Naive thymus-derived CD4-positive, alpha-beta T cell (primary cell): ENCODE results near the gene KLHL6. TPM values are rescaled to one million over a fixed set of nuclear protein-coding genes. Genes with fewer than 3 reads are reported as not detected.
A peak's percentile ranks its signal among the peaks of the same experiment; 100 is the strongest.

Source experiments
- ATAC-seq: fragments of 150-1000 bp; cut with Tn5 transposase; 2 replicates; pipeline ENCODE4 v1.10.0; 2021; ENCODE audit warnings: mild to moderate bottlenecking, moderate library complexity
- CTCF ChIA-PET: fragments of 350-600 bp; sonication (Branson Sonifier 250); formaldehyde crosslinking; loops from one replicate; lab custom pipeline; 2021; ENCODE audit warnings: antibody characterized with exemption; lab: Charles Lee
- POLR2A ChIA-PET: fragments of 350-600 bp; sonication (Branson Sonifier 250); formaldehyde crosslinking; loops from one replicate; lab custom pipeline; 2021; ENCODE audit warnings: antibody characterized with exemption, inconsistent platforms; lab: Charles Lee
- DNase-seq, 9 donors: peaks; one replicate each; pipeline versions ENCODE4 v3.0.0 to v3.0.0-alpha.2; 2020 to 2022; ENCODE audit warnings: mixed read lengths in 1 of 9
- H3K27ac ChIP-seq: one replicate; pipeline ENCODE4 v1.7.0; 2013; ENCODE audit warnings: mild to moderate bottlenecking, low read depth, low read length, moderate library complexity
- H3K27me3 ChIP-seq, 2 donors: one replicate each; pipeline ENCODE4 v1.7.0; 2013; ENCODE audit warnings: low read length in 2 of 2, mild to moderate bottlenecking in 2 of 2, moderate library complexity in 2 of 2; ENCODE audit not compliant: control insufficient read depth in 2 of 2, insufficient read depth in 2 of 2
- H3K36me3 ChIP-seq, 3 experiments: 1 replicate in 2 of 3; 2 replicates in 1 of 3; pipeline ENCODE4 v1.7.0; 2013; ENCODE audit warnings: low read length in 3 of 3, mild to moderate bottlenecking in 3 of 3, moderate library complexity in 1 of 3; ENCODE audit not compliant: insufficient read depth in 3 of 3, control insufficient read depth in 2 of 3
- H3K4me1 ChIP-seq, 2 donors: one replicate each; pipeline ENCODE4 v1.7.0; 2013; ENCODE audit warnings: low read length in 2 of 2, mild to moderate bottlenecking in 2 of 2, moderate library complexity in 1 of 2; ENCODE audit not compliant: control insufficient read depth in 2 of 2, insufficient read depth in 2 of 2
- H3K4me3 ChIP-seq: 2 replicates; pipeline ENCODE4 v1.7.0; 2013; ENCODE audit warnings: mild to moderate bottlenecking, low read length
- H3K9me3 ChIP-seq, 3 experiments: 1 replicate in 2 of 3; 2 replicates in 1 of 3; pipeline ENCODE4 v1.7.0; 2013; ENCODE audit warnings: low read length in 3 of 3; ENCODE audit not compliant: control insufficient read depth in 2 of 3
- H3K27ac Mint-ChIP-seq, 9 donors: one replicate each; pipeline ENCODE4 v1.8.0; 2020 to 2022; ENCODE audit warnings: mixed read lengths in 9 of 9, mild to moderate bottlenecking in 8 of 9, moderate library complexity in 5 of 9, inconsistent platforms in 2 of 9
- H3K27me3 Mint-ChIP-seq, 5 donors: one replicate each; pipeline ENCODE4 v1.8.0; 2021 to 2022; ENCODE audit warnings: mixed read lengths in 5 of 5, mild to moderate bottlenecking in 1 of 5
- H3K36me3 Mint-ChIP-seq, 5 donors: one replicate each; pipeline ENCODE4 v1.8.0; 2020 to 2022; ENCODE audit warnings: mixed read lengths in 5 of 5, mild to moderate bottlenecking in 3 of 5, inconsistent platforms in 1 of 5
- H3K4me1 Mint-ChIP-seq, 7 donors: one replicate each; pipeline ENCODE4 v1.8.0; 2020 to 2022; ENCODE audit warnings: mixed read lengths in 7 of 7, mild to moderate bottlenecking in 3 of 7, inconsistent platforms in 1 of 7
- H3K4me3 Mint-ChIP-seq, 10 donors: one replicate each; pipeline ENCODE4 v1.8.0; 2020 to 2022; ENCODE audit warnings: mild to moderate bottlenecking in 10 of 10, mixed read lengths in 10 of 10, moderate library complexity in 6 of 10, inconsistent platforms in 2 of 10
- H3K9me3 Mint-ChIP-seq, 11 donors: one replicate each; pipeline ENCODE4 v1.8.0; 2020 to 2022; ENCODE audit warnings: mixed read lengths in 11 of 11, mild to moderate bottlenecking in 4 of 11, inconsistent platforms in 1 of 11, moderate library complexity in 1 of 11
- intact Hi-C, 2 donors: fragments of 100-400 bp; cut with micrococcal nuclease; formaldehyde crosslinking; loops; one replicate each; pipeline ENCODE4 v1.15.1; 2023
- polyA plus RNA-seq, 2 donors: library from polyadenylated mRNA; unstranded; fragments of 300-500 nt; fragmentation: Illumina TruSeq; gene quantifications; one replicate each; pipeline ENCODE4 v1.2.3, GENCODE V29; 2021
- total RNA-seq, 6 experiments: library from RNA in 5 of 6; stranded (reverse) in 5 of 6; gene quantifications; 1 replicate in 5 of 6; 2 replicates in 1 of 6; pipeline ENCODE4 v1.2.3 and lab custom pipeline; 2021 to 2026

The KLHL6 gene
- total and polyA plus RNA-seq, 7 experiments from 2014 or later: 25.8 to 72.9 (median 38.7) TPM

DNA sequence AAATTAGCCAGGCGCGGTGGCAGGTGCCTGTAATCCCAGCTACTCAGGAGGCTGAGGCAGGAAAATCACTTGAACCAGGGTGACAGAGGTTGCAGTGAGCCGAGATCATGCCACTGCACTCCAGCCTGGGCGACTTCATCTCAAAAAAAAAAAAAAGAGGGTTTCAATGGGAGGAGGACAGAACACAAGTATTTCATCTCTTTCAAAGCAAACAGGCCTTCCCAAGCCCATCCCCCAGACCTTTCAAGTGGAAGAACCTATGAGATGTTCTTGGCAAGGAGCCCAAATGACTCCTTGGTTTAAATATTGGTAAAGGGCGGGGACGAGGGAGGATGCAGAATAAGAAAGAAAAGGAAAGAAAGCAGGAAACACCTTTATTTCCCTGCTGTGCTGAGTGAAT is 64.9 kb downstream of the KLHL6 start:
- peak overlapping the region in 8 of 9 donors; percentile 5 to 88 (median 71) for H3K27ac Mint-ChIP-seq
- peaks cover 0 to 4% of the 10 kb centered on the region in 2 donors for H3K4me1 ChIP-seq
- POLR2A ChIA-PET: no interaction called here
- no peaks in the 10 kb centered on the region for H3K27me3 Mint-ChIP-seq
- DNase-seq (peak in 6 of 9 donors; percentile 16 to 65 (median 42)), ATAC-seq (peak; percentile 16)
- no peak overlapping the region for H3K27ac ChIP-seq
- no peaks in the 10 kb centered on the region for H3K9me3 ChIP-seq
- peaks cover 14 to 48% (median 31%) of the 10 kb centered on the region in 5 donors for H3K36me3 Mint-ChIP-seq
- intact Hi-C loops: no loop called here
- peaks cover 0 to 43% (median 17%) of the 10 kb centered on the region in 3 experiments for H3K36me3 ChIP-seq
- H3K9me3 Mint-ChIP-seq: no peaks in the 10 kb centered on the region
- H3K4me1 Mint-ChIP-seq: peaks cover 0 to 32% (median 18%) of the 10 kb centered on the region in 7 donors
- H3K4me3 ChIP-seq: no peak overlapping the region
- CTCF ChIA-PET: no interaction called here
- no peaks in the 10 kb centered on the region for H3K27me3 ChIP-seq
- H3K4me3 Mint-ChIP-seq: peak overlapping the region in 5 of 10 donors; percentile 16 to 60 (median 29)

DNA sequence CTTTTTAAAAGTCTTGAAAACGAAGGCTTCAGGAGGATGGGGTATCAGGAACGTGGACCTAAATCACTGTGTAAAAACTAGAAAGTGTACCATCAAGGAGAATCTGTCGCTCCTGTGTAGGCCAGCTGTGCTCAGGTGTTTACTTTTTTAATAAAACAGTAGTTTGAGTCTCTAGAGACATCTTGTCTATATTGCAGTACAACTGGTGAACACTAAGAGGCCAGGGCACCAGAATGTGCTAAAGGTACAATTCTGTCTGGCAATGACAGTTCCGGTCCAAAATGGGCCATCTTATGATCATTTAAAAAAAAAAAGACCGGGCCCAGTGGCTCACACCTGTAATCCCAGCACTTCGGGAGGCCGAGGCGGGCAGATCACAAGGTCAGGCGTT is 65.3 kb downstream of the KLHL6 start:
- DNase-seq (no peak), ATAC-seq (no peak)
- peaks cover 0 to 43% (median 17%) of the 10 kb centered on the region in 3 experiments for H3K36me3 ChIP-seq
- POLR2A ChIA-PET: interaction anchor here (0.7 to 0.8 kb wide), 3 partner anchors 17 to 533 kb away, joined by 3 to 5 read pairs (median 3); no protein-coding TSS in a partner anchor
- CTCF ChIA-PET: no interaction called here
- H3K9me3 Mint-ChIP-seq: no peaks in the 10 kb centered on the region
- no peaks in the 10 kb centered on the region for H3K9me3 ChIP-seq
- no peaks in the 10 kb centered on the region for H3K27me3 Mint-ChIP-seq
- peak overlapping the region in 2 of 10 donors; percentile 24 to 60 for H3K4me3 Mint-ChIP-seq
- no peak overlapping the region for H3K4me3 ChIP-seq
- H3K27me3 ChIP-seq: no peaks in the 10 kb centered on the region
- peaks cover 0 to 29% (median 18%) of the 10 kb centered on the region in 7 donors for H3K4me1 Mint-ChIP-seq
- H3K36me3 Mint-ChIP-seq: peaks cover 14 to 48% (median 31%) of the 10 kb centered on the region in 5 donors
- H3K27ac Mint-ChIP-seq: peak overlapping the region in 8 of 9 donors; percentile 44 to 88 (median 76)
- H3K27ac ChIP-seq: no peak overlapping the region
- intact Hi-C loops: no loop called here
- H3K4me1 ChIP-seq: peaks cover 0 to 4% of the 10 kb centered on the region in 2 donors

DNA sequence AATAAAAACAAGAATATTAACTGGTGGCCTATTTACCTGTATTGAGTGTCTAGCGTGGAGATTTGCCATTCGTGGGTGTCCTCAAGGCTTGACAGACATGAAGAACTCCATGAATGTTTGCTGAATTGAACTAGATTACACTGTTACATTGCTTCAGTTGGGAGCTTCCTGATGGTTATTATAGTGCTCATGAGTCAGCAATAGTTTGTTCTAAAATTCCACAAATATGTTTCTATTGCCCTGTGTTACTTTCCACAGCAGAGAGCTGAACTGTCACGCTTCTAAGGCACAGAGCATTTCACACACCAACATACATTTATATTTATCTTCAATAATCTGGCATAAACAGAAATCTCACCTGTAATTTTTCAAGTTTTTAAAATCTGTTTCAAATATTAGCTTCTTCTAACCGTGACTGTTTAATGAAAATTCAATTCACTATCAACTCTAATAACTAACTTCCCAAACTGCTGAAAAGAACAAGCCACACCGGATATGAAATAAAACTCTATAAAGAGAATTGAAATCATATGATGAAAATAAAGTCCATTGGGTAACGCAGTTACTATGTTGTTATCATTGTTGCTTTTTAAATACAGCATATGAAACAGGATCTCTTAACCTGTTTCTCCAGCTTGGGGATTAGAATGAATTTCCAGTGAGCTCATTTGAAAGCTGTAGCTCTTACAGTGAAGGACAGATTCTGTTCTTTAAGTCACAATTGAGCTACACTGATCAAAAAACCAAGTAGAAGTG is 65.9 kb downstream of the KLHL6 start:
- Mint-ChIP-seq H3K36me3 (peaks cover 14 to 48% (median 31%) of the 10 kb centered on the region in 5 donors), H3K4me3 (no peak overlapping the region), H3K27me3 (no peaks in the 10 kb centered on the region), H3K9me3 (no peaks in the 10 kb centered on the region), H3K27ac (peak overlapping the region in 8 of 9 donors; percentile 8 to 79 (median 64)), H3K4me1 (peaks cover 0 to 29% (median 18%) of the 10 kb centered on the region in 7 donors)
- Histone ChIP-seq H3K4me1 (peaks cover 0 to 4% of the 10 kb centered on the region in 2 donors), H3K4me3 (no peak overlapping the region), H3K36me3 (peaks cover 0 to 41% (median 17%) of the 10 kb centered on the region in 3 experiments), H3K9me3 (no peaks in the 10 kb centered on the region), H3K27ac (no peak overlapping the region), H3K27me3 (no peaks in the 10 kb centered on the region)
- no peak for ATAC-seq
- CTCF ChIA-PET: no interaction called here
- POLR2A ChIA-PET: interaction anchor here (0.7 to 1.3 kb wide), 4 partner anchors 9 to 533 kb away, joined by 3 to 5 read pairs (median 3); no protein-coding TSS in a partner anchor
- no peak for DNase-seq
- intact Hi-C loops: no loop called here

DNA sequence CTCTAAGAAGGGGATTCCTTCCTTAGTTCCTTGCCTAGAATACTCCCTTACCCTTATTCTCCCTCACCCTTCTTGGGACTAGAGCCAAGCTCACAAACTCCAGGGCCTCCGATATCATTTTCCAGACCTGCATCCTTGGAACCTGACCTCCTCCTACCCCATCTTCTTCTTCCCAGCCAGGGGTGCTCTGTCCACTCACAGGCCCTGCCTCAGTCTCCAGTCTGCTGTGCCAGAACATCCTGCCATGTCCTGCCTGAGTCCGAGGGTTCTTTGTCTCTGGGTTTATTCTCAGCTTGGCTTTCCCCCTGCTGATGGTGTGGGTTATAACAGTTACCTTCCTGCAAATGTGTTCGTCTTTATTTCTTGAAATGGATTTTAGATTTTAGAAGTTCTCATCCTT is 67.2 kb downstream of the KLHL6 start:
- Mint-ChIP-seq H3K36me3 (peaks cover 9 to 36% (median 22%) of the 10 kb centered on the region in 5 donors), H3K4me3 (no peak overlapping the region), H3K9me3 (no peaks in the 10 kb centered on the region), H3K4me1 (peaks cover 8 to 33% (median 14%) of the 10 kb centered on the region in 7 donors), H3K27me3 (no peaks in the 10 kb centered on the region), H3K27ac (peak overlapping the region in 6 of 9 donors; percentile 19 to 82 (median 52))
- ChIA-PET CTCF (interaction anchor here (0.5 to 0.8 kb wide), 2 partner anchors 147 to 372 kb away, joined by 3 to 4 read pairs; partner anchors contain the start of gene KLHL24), POLR2A (interaction anchor here (1.0 to 1.3 kb wide), 2 partner anchors 8 to 11 kb away, joined by 3 to 5 read pairs; no protein-coding TSS in a partner anchor)
- DNase-seq (peak in 1 of 9 donors; percentile 1), ATAC-seq (no peak)
- Histone ChIP-seq H3K9me3 (no peaks in the 10 kb centered on the region), H3K36me3 (peaks cover 0 to 28% (median 12%) of the 10 kb centered on the region in 3 experiments), H3K27ac (no peak overlapping the region), H3K27me3 (no peaks in the 10 kb centered on the region), H3K4me3 (no peak overlapping the region), H3K4me1 (peaks cover 0 to 4% of the 10 kb centered on the region in 2 donors)
- intact Hi-C loops: no loop called here

DNA sequence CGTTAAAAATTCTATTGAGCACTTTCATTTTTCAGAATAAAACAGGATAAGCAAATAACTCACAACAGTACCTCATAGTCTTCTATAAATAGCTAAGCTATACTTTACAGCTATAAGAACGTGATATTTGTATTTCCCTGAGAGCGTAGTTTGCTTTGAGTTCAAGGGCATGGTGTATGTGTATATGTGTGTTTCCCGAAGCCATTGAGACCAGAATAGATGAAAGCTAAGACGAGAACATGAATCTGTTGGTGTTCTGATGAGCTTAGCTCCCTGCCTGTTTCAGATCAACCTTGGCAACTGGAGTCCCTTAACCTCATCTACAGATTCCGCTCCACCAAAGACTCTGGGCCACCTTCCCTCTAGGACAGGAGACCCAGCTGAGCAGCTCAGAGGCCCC is 67.6 kb downstream of the KLHL6 start:
- Mint-ChIP-seq H3K36me3 (peaks cover 7 to 32% (median 17%) of the 10 kb centered on the region in 5 donors), H3K9me3 (no peaks in the 10 kb centered on the region), H3K4me1 (peaks cover 8 to 36% (median 14%) of the 10 kb centered on the region in 7 donors), H3K27ac (peak overlapping the region in 4 of 9 donors; percentile 28 to 82 (median 57)), H3K27me3 (no peaks in the 10 kb centered on the region), H3K4me3 (no peak overlapping the region)
- H3K9me3 ChIP-seq: no peaks in the 10 kb centered on the region
- ChIA-PET CTCF (interaction anchor here (0.5 kb wide), 1 partner anchor 372 kb away, joined by 4 read pairs; no protein-coding TSS in a partner anchor), POLR2A (no interaction called here)
- intact Hi-C loops: no loop called here
- H3K36me3 ChIP-seq: peaks cover 0 to 23% (median 8%) of the 10 kb centered on the region in 3 experiments
- peaks cover 0 to 4% of the 10 kb centered on the region in 2 donors for H3K4me1 ChIP-seq
- DNase-seq: peak in 1 of 9 donors; percentile 9
- no peak overlapping the region for H3K4me3 ChIP-seq
- no peak for ATAC-seq
- H3K27ac ChIP-seq: no peak overlapping the region
- no peaks in the 10 kb centered on the region for H3K27me3 ChIP-seq

DNA sequence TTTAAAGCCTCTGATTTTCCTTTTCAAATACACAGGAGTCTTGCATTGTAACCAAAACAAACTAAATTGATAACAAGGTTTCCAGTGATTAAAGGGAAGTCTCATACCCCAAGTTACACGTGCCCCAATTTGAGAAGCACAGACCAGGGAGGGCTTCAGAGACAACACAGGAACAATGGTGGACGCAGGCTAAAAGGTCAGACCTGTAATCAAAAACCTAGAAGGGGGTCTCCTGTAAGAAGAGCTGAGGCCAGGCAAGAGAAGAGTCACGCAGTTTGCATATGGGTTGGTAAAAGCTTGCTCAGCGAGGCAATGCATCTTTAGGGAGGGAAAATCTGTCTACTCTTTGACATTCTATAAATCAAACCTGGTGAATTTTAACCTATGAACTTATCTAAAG is 68.5 kb downstream of the KLHL6 start:
- H3K4me3 Mint-ChIP-seq: no peak overlapping the region
- Histone ChIP-seq H3K27me3 (no peaks in the 10 kb centered on the region), H3K4me1 (peaks cover 0 to 4% of the 10 kb centered on the region in 2 donors), H3K36me3 (peaks cover 0 to 15% (median under 1%) of the 10 kb centered on the region in 3 experiments), H3K4me3 (no peak overlapping the region), H3K9me3 (no peaks in the 10 kb centered on the region), H3K27ac (no peak overlapping the region)
- DNase-seq (no peak), ATAC-seq (no peak)
- peak overlapping the region in 5 of 9 donors; percentile 37 to 62 (median 46) for H3K27ac Mint-ChIP-seq
- ChIA-PET POLR2A (no interaction called here), CTCF (no interaction called here)
- H3K36me3 Mint-ChIP-seq: peaks cover 2 to 23% (median 10%) of the 10 kb centered on the region in 5 donors
- H3K27me3 Mint-ChIP-seq: no peaks in the 10 kb centered on the region
- no peaks in the 10 kb centered on the region for H3K9me3 Mint-ChIP-seq
- H3K4me1 Mint-ChIP-seq: peaks cover 8 to 36% (median 14%) of the 10 kb centered on the region in 7 donors
- intact Hi-C loops: no loop called here
